ENCODE data around the gene SV2B.

SV2B gene

DNA sequence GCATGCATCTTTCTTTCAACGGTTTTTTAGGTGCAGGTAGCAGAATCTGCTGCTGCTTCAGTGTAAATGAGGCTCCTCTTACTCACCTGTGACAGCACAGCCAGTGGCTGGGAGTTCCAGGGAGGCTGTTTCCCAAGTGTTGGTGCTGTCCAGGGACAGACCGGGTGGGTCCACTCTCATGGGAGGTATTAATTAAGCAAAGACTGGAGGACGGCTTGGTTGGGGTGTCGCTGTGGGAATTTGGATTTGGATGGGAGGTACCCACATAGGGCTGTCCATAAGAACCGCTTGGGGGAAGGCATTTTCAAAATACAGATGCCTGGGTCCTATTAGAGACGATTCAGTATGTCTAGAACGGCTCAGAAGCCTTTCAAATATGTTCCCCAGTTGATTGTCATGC is 42.9 kb downstream of the SV2B start:
- DNase-seq = no peak

DNA sequence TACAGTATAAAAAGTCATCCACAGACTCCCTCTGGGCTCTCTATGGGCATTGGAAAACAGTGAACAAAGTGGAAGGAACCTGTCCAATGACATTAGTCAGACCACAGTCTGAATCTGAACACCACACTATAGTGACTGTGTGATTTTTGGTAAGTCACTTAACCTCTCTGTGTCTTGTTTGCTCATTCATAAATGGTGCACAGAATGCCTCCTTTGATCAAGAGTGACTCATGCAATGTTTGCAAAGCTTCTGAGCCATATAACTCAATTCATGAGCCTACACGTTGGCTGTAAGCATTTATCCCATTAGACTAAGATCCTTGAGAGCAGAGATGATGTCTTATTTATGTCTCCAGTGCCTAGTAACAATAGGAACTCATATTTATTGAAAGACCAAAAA is 46.7 kb downstream of the SV2B start:
- no peak for DNase-seq

DNA sequence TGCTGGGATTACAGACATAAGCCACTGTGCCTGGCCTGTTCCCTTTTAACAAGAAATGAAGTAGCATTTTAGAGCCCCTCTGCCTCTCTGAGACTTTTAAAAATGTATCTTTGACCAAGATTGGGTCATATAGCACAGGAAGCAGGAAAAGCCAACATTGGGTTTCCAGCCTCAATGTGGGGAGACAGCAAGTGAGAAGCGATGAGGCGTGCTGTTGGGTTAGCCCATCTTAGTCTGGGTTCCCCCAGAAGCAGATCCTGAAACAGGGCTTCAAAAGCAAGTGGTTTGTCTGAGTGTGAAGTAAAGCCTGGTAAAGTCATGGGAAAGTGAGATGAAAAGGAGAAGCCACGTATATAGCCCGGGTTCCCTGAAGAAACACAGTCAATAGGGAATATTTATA is 48.2 kb downstream of the SV2B start:
- DNase-seq = no peak

DNA sequence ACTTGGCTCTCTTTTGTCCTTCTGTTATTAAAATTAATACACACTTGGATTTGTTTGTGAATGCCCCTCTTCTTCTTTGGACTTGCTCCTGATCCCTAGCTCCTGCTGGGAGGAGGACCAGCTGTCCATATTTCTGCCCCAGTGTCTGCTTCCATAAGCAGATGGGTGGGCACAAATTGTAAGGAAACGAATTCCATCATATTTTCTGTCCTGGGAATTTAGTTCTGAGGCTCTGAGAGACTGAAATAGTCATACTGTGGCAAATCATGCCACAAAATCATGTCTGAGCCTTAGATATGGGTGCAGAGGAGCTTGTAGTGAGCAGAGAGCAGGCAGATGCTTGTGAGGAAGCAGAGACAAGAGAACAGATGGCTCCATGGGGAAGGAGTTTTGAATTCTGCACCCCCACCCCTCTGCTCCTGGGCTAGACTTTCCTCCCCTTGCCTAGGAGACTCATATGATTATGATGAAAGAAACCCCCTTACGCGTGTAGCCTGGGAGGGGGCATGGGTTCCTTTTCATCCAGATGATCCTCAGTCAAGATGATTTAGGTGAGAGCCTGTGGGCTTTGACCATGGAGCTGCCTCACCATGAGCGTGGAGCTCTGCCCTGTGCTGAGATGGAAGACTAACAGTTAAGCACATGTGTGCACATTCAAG is 50.6 kb downstream of the SV2B start:
- DNase-seq = no peak

DNA sequence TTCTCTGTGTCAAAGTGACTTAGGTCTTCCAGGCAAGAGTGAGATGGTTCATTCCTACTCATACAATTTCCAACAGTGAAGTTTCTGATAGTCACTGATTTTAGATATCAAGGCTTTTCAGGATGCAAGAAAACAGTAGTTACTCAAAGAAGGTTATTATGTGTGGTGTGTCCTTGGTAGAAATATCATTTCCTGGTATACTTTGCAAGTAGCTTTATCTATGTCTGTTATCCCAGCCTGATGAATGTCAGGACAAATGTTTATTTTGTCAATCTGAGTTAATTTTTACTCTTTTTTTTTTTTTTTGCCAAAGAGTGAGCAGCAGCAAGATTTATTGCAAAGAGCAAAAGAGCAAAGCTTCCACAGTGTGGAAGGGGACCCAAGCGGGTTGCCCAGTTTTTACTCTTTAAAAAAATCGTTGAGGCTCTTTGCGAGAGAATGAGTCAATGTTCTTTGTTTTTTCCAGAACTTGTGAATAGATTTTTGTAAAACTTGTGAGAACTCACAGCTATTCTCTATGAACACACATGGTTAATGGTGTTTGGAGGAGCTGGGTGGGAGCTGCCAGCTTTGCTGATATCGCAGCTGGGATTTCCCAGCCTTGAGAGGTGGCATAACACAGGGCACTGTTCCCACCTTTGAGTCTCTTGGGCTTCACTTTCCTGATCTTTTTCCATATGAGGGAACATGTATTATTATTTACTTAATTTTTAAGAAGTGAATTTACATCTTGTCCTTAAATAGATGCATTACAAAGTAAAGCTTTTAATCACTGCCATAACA is 51.9 kb downstream of the SV2B start:
- DNase-seq = no peak

DNA sequence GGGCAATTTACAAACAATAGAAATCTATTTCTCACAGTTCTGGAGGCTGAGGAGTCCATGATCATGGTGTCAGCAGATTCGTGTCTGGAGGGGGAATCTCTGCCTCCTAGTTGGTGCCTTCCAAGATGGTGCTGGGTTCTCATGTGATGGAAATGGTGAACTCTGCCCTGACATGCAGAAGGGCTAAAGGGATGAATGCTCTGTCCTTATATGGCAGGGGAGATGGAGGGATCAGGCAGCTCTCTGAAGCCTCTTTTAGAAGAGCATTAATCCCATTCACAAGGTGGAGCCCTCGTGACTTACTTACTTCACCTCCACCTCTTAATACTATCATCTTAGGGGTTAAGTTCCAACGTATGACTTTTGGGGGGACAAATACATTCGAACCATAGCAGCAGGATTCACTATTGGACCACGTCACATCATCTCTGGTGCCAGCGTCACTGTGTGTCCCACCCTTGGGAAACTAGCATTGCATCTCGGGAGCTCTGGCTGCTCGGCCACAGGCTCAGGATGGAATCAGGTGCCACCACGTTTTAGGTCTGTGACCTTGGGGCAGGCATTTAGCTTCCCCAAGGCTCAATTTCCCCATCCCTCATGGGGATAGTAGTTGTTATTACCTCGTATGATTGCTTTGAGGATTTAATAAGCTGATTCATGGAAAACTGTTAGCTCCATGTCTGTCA is 53.0 kb downstream of the SV2B start:
- DNase-seq = no peak

DNA sequence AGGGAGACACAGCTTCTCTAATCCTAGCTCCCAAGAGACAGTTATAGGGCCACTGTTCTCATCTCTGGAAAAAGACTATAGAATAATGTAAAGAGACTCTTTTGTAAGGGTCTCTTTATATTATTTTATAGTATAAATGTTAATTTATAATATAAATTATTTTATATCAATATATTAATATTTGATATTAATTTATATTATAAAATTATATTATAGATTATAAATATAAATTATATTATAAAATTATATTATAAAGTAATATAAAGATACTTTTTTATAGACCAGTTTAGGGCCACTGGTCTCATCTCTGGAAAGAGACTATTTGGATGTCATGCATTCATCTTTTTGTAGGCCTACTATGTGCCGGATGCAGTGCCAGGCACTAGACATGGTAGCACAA is 53.9 kb downstream of the SV2B start:
- DNase-seq = no peak

DNA sequence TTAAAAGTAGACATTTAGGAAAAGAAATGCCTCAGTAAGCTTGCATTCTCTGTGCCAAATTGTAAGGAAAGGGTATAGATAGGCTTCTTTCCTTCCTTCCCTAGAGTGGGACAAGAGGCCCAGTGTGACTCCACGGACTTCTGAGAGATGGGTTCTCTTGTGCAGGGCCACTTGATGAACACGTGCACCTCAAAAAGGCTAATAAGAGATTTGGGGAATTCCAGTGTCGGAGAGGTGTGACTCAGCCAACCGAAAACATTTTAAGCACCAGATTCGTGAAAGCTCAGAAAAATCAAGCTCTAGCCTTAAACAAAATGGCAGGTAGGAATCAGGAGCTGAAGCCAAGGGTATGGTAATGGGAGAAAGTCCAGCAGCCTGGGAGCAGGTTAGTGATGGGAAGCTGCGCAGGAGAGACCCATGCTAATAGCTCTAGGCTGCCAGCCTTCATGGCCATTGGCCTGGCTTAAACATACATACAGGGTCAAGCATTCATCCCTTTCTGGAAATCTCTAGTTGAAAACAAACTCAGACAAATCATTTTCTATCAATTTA is 56.2 kb downstream of the SV2B start:
- no peak for DNase-seq

DNA sequence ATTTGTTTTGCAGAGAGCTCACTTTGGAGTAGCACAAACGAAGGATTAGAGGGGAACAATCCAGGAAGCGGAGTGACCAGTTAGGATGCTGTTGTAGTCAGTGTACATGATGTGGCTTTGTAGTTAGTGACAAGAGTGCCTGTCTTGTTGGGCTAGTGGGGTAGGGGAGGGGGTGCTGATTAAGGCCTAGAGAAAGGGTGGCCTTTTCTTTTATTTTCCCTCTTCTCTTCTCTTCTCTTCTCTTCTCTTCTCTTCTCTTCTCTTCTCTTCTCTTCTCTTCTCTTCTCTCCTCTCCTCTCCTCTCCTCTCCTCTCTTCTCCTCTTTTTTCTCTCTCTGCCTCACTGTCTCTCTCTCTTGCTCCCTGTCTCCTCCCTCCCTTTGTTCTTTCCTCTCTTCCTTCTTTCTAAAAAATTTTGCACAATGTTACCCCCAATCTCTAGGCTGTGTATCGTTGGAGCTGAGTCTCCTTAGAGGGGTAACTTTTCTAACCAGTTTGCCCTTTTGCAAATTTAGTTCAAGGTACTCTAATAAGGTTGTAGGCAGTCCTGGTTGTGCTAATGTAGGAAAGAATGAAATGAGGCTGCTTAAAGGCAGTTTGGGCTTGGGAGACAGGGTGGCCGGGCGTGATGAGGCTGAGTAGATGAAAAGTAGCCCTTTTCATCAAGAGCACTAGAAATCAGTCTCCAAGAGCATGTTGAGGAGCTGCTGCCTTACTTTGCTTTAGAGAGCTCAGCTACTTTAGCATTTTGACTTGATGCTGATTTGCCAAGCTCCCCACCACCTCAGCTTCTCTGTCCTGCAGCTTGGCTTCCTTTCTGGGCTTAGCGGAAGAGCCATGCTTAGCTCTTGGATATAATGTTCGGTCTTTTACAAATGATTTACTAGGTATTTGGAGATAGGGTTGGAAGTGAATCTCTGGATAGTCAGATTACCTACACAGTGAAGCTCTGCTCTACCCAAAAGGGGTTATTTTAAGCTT is 58.6 kb downstream of the SV2B start:
- no peak for DNase-seq

DNA sequence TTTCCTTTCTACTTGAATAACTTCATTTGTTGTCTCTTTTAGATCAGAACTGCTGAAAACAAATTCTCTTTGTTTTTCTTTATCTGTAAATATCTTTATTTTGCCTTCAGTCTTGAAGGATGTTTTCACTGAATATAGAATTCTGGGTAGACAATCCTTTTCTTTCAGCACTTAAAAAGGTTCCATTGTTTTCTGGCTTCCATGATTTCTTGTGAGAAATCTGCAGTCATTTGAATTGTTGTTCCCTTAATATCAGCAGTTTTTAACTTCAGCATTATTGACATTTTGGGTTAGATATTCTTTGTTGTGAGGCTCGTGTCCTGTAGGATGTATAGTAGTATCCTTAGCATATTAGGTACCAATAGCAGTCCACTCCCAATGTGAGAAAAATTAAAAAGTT is 65.8 kb downstream of the SV2B start:
- DNase-seq = no peak

DNA sequence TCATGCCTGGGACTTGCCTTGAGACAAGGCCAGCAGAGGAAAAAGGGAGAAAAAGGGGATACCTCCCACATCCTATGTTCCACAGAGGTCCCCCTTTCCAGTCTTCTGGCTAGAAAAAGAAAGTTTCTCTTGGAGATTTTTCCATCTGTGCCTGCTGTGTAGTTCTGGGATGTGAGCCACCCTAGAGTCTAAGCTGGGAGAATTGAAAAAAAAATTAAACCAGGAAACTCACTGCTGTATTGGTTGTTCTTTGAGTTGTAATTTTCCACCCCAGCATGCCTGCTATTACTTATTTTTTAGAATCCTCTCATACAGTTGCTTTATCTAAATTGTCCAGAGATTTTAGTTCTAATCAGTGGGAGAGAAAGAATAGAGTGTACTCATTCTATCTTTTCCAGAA is 68.4 kb downstream of the SV2B start:
- no peak for DNase-seq

DNA sequence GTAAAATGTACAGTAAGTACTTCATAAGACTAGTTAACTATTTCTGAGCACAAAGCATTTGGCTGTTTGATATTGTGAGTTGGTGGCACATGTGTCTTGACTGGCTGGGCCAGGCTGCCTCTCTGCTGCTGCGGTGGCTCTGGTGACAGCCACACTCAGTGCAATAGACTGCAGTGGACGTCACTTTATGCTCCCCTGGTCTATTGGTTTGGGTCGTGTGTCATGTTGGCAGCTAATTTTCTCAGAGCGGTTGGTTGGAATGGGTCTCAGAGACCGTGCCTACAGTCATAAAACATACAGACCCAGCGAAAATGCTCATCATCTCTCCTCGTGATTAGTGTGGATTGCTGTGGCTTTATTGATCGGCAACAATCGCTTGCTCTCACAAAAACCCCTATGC is 71.3 kb downstream of the SV2B start:
- DNase-seq = no peak

DNA sequence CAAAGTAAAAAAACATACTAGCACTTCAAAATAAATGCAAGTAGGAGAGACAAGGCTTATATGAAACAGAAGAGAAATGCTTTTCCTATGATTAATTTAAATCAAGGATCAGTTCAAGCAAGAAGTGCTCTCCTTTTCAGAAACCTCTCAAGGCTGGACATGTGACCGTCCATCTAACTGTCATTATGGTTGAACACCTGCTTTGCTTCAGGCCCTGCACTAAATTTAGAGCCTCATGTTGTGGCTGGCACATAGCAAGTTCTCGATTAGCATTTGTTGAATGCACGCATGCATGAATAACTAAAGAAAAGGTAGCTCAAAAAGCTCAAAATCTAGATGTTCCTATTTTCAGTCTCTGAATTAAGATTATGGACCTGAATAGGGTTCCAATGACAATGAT is 82.0 kb downstream of the SV2B start:
- DNase-seq = no peak

DNA sequence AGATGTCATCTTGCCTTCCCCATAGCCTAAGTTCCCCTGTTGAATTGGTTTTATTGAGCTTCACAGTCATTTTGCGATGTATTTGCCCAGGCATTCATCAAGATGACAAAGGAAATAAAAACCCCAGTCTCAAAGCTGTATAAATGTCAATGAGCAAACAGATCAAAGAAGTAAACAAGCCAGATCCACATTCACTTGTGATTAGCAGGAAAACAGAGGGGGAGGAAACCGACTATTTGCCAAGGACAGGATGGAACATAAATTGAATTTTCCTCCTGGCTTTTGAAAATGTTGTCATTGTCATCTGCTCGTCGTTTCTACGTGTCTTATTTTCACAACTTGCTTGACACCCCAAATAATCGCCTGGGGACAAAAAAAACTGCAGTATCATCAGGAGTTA is 83.5 kb downstream of the SV2B start:
- DNase-seq = no peak

DNA sequence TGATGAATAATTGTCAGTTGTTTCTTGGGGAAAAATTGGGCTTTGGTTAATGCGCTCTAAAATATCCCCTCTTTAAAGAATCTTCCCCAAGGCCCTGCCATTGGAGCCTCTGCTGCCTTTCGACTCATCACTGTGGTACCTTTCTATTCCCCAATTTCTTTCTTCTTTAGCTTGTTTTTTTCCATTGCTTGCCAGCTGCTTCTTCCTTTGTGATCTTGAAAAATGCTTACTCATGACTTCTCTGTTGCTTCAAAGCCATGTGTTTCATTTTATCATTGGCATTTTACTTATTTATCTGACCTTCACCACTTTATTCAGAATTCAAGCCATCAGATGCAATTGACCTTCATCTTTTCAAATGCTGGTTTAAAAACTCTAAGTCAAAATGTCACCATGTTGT is 84.4 kb downstream of the SV2B start:
- DNase-seq = no peak

DNA sequence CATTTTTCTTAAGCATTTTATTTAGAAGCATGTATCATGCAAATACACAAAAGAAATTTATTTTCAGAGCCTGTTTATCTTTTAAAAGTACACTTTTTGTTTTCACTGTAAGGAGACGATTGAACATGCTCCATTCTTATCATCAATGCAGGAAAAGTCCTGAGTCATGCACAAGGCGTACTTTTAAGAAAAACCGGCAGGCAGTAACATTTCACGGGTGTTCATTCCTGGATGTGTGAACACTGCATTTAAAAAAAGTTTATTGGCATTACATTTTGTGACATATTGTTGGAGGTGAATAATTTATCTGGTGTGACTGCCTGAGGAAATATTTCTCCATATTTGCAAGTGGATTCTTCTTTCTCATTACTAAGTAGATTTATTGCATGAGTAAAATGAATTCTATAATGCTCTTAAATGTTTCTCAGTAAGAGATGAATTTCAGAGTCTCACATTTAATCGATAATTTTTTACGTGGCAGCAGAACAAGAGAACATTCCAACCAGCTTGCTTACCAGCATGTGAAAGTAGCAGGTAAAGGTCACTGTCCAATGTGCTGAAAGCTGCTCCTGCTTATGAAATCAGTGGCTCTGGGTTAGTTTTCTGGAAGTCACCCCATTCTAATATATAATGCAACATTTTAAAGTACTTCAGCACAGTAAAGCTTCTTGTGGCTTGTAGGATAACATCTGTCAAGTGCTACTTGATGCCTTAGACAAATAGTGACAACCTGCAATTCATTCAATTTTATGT is 87.0 kb downstream of the SV2B start:
- DNase-seq = no peak

DNA sequence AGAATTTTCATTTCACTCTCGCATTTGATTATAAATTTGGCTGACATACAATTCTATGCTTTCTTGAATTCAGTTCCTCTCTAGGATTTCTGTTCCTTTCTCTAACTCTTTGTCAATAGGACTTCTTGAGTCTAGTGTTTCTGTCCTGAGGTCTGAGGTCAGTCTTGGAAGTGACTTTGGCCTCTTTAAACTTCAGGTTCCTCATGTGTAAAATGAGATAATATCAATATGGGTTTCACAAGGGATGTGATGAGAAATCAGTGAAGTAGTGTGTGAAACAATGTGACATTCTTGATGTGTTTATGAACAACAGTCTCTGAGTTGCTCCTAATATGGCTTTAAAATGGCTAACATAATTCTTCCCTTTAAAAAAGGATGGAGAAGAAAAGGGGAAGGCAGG is 92.2 kb downstream of the SV2B start:
- no peak for DNase-seq

DNA sequence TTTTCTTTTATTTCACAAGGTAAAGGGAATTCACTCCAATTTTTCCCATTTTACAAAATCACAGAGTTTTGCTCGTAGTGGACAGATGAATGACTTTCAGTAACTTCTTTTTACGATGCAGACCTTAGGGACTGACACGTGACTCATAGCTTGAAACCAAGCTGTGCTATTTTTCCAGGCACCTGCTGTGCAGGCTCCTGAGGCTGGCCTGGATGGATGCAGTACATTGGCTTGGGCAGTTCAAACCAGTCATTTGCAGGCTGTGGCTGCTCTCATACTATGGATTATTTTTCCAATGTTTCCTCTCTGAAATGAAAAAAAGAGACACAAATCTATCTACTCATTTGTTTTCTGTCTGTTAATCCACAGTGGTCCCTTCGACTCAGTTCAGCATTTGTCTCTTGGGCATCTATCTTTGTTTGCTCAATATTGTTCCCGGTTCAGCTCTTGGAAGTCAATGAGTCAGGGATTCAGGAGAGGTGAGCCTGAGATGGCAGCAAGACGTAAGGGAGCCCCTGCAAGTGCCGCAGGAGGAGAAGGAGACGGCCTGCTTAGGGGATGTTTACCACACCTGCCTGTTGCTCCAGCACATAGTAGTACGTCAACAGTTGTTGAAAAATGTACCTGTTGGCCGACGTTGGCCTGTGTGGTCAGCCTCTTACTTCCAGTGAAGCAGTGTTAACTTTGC is 92.8 kb downstream of the SV2B start:
- DNase-seq = no peak

DNA sequence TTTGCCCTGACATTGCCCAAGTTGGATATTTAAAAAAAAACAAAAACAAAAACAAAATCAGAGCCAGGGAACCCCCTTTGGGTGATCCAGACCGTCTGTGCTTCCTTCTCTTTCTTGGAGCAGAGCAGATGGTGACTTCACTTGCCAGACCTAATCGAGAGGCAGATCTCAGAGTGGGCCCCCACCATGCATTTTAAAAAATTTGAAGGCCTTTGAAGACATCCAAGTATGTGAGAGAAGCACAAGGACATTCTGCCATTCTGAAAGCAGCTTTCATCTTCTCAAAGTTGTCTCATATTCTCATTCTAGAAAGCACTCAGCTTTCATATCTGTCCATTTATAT is 93.3 kb downstream of the SV2B start:
- no peak for DNase-seq

DNA sequence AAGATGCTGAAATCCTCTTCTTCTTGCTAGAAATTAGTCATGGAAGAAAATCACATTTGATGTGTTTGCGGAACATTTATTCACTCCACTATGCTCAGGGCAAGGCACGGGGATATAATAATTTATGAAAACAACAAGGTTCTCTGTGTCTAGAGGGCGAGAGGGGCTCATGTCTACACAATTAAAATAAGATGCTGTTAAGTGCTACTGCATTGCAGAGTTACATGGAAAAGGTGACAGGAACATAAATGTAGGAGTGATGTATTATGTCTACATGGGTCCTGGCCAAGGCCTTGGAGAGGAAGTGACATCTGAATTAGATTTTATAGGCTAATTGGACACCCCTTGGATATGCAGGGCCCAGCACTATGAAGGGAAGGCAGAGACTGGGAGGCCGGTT is 96.1 kb downstream of the SV2B start:
- DNase-seq = no peak

DNA sequence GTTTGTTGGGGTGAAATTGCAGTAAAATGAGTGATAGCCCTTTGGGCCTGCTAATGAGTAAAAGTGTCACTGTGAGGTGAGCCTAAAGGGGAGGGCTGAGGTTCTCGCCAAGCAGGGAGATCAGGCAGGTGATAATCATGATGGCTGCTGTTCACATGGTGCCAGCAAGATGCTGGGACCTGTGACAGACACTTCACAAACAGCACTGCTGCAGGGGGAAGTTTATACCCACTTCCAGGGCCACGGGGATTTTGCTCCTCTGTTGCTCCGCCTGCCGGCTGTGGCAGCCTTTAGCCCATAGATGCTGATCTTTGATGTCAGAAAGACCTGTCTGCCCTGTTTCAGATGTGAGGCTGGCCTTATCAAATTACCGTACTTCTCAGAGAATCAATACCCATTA is 96.7 kb downstream of the SV2B start:
- no peak for DNase-seq

DNA sequence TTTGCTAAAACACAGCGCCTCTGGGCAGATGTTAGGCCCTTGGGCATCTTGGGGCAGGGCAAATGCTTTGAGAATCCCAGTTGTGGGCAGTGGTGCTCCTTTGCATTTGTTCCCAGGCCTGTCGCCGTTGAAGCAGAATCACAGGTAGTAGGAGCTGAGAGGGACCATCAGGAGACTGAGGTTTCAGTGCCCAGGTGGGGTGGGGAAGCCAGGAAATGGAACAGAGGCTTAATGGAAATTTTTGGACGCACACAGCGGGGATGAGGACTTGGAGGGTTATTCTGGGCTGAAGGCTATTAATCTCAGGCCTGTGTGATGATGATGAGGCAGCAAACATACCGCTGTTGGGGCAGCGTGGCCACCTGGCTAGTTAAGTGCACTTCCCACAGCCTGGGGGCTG is 99.5 kb downstream of the SV2B start:
- no peak for DNase-seq

All from activated CD4-positive, alpha-beta T cell treated with anti-CD3 and anti-CD28 coated beads, Interleukin-2, amount 50 U/mL, for 1 hour (primary cell).